Activated CD8-positive, alpha-beta memory T cell treated with anti-CD3 and anti-CD28 coated beads for 4 hours (primary cell): ENCODE measurements around the gene TSPAN11.
"Not testable (repeated sequence)": the region's sequence is repeated elsewhere in the genome, so short reads cannot be mapped to it uniquely, and the experiment has no call there.

Source experiments
- DNase-seq, 2 donors: peaks; one replicate each; pipeline ENCODE4 v3.0.0-alpha.2; 2020; ENCODE audit warnings: low read depth in 2 of 2

TSPAN11 gene

DNA sequence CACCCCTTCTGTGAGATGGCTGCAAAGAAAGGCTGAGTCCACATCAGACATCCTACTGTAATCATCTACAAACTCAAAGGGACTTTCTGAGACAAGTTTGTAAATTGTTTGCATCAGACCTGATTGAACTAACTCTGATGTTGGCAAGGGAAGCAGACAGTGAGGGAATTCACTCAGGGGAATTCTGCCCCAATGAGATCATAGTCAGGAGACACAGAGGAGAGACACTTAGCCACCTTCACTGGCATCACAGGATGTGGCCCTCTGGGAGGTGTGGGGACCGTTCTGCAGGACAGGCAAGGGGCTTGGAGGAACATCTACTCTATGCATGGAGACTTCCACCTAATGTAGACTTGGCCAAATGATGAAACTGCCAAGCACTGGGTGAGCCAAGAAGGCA is 76.5 kb downstream of the TSPAN11 start:
- no peak for DNase-seq

DNA sequence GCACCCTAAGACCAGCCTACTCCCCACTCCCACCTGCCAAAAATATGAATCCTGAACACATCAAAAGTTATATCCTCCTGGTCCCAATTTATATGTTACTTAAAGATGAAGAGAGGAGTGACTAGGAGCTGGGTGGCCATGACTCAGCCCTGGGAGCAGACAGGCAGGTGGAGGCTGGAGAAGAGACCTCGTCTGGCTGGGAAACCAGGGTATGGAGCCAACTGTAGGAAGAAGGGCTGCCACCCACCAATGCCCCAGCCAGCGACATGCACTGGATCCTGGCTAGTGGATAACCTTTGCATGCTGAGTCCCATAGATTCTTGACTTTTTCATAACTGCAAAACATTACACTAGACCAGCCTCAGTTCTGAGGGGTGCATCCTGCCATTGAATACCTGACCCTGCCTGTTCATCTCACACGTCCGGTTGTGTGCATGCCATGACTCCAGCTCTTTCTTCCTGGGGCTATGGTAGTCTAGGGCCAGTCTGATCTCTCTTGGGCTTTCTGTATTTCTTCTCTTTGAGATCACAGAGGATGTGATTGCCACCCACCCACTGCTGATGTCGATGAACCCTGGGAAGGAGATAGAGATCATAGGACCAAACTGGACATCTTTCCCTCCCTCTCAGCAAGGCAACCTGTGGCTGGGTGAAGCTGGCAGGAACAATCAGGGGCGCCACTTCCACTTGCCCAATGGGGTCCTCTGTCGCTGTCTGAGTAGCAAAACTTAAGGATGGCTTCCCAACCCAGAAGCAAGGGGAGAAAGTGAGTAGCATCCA is 77.5 kb downstream of the TSPAN11 start:
- no peak for DNase-seq

DNA sequence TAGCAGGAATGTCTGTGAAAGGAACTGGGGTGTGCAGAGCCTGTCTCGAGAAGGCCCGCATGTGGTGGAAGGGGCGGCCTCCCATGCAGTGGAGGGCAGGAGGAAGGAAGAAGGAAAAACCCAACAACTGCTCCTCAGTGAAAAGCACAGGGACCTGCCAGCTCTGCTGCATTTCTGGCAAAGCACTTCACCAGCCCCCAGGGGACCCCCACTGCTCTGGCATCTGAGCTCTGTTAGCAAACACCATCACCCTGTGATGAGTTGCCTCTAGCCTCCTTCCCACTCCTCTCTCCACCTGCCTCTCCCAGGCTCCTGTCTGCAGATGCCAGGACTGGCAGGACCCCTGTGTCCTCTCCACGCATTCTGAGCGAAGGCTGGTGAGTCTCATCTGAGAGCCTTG is 78.1 kb downstream of the TSPAN11 start:
- DNase-seq: no peak

GRCh38 chr12:31005256-31005943 is 78.9 kb downstream of the TSPAN11 start:
- DNase-seq: no peak

GRCh38 chr12:31005944-31006361 is 79.4 kb downstream of the TSPAN11 start:
- DNase-seq: no peak

- no peak for DNase-seq
Measured at GRCh38 chr12:31006416-31007152, 80.0 kb downstream of the TSPAN11 start.

DNA sequence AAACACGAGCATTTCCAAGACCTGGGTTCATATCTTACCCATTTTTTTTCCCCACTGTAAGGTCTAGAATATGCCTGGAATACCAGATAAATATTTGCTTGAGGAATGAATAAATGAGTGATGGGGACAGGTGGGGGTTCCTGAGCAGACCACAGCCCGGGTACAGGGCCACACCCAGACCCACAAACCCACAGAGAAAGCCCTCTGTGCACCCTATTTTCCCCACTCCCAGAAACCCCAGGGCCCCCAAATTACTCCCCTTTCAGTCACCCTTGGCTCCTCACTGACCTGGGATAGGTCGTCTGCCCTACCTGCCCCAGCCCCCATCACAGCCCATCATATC is 80.6 kb downstream of the TSPAN11 start:
- DNase-seq: no peak

DNA sequence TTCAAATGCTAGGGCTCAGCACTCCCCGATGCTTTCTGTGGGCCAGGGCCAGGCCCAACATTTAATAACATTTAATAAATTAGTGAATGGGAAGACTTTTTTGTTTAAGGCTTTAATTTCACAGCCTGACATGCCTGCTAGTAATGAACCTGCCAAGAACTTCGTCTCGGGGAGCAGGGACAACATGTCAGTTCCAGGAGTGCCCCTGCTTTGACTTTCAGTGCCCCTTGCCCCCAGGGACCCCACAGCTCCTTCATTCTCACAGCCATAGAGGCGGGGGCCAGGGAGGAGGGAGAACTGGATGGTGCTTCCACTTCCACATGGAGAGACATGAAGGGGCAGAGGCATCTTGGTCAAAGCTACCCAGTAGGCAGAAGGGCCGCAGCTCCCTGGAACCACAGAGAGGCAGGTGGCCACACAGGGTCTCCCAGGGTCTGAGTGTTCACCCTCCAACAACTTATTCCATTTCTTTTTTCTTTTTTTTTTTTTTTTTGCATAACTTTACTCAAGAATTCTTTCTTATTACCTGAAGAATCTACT is 81.2 kb downstream of the TSPAN11 start:
- no peak for DNase-seq

DNA sequence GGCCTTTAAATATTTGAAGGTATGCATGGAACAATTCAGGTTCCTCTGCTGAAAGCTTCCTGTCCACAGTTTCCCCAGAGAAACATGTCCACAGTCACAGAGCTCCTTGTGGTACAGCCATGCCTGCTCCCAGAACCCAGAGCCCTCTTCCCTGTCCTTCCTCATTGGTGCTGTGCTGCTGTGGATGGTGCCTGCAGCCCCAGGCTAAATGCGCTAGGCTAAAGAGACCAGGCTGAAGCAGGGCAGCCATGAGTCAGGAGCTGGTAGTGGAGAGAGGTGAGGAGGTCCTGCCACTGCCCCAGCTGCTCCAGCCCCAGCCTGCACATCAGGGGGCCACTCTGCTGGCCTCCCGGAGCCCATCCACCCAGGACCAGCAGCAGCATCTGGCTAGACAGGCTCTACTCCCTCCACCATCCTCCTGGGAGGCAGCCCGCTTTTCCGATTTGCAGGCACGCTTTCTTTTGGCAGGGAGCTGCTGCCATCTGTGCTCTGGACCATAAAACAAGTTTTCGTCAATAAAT is 81.8 kb downstream of the TSPAN11 start:
- no peak for DNase-seq

DNA sequence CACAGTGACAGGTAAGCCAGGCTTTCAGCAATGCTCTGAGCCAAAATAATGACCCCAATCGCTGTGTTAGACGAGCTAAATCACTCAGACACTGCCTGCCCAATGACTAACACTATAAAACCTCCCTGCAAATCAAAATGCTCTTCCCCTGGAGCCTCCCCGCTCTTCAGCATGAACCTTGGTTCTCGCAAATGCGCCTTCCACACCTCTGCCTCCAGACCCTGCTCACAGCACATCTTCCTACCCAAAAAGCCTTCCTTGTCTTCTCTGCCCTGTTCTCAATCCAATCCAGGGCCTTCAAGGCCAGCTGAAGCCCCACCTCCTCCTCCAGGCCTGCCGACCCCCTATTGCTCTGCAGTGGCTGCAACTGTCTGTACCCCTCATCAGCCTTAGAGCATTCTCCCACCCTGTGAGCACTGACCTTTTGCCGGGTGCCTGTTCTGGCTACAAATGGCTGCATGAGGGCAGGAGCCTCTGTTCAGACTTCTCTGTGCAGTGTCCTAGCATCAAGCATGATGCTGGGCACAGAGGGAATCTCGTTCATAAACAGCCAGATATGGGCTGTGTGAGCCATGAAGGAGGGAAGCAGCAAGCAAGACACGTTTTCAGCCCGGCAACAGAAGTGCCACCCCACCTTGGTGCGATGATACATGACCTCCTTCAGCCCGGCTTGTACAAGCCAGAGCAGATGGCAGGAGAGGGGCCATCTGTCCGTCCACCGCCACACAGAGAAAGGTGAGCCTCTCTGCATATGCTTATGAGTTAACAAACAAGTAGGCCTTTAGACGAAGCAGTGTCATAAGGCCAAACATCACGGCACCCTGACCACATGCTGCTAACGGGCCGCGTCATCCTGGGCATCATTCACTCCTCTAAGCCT is 82.7 kb downstream of the TSPAN11 start:
- no peak for DNase-seq

- no peak for DNase-seq
Measured at GRCh38 chr12:31009976-31010375, 83.4 kb downstream of the TSPAN11 start.

DNA sequence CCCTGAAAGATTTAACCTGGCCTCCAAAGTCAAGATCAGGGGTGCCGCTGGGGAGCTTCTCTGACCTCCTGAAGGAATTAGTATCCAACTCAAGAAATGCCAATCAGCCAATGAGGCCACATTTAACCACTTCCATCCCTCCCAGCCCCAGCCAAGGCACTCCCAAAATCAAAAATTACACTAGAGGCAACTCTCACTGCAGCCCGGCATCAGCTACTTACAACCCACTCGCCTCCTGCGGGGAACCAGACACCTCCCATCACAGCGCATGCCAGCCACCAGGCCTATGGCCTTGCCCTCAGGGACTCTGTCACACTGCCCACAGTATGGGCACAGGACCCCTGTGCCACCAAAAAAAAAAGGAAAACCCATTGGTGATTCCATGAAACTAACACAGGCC is 84.8 kb downstream of the TSPAN11 start:
- no peak for DNase-seq

DNA sequence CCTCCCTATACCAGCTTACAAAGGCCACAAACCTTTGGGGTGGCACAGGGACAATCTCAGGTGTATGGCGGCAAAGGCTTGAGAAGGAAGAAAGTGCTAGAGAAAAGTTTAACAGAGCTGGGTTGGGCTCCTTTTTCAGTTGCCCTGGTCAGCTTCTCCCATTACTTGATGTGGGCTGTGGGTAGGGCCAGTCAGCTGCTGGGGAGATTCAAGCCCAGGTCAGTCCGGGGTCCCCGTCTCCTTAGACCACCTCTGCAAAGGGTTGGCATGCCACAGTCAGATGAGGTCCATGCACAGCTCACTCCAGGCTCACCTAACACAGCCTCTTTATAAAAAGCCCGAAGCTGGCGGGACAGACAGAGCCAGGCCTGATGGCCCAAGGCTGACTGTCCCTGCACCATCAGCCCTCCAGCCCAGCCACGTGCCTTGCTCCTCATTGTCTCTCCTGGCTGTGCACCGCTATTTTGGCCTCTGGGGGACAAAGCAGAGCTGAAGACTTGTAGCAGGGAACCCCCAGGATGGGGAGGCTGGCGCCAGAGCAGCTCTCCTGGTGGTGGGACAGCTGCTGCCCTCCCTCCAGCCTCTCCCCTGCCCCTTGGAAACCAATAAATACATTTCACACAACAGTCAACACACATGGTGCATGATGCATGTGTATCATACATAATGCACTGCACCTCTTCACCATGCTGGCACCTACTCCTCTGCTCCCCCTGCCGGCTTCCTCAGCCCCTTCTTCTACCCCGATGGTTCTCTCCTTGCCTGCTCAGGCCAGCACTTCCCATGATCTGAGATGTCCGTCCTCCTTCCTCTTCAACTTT is 85.4 kb downstream of the TSPAN11 start:
- DNase-seq: no peak

- DNase-seq: not testable (repeated sequence)
Measured at GRCh38 chr12:31012567-31012891, 86.0 kb downstream of the TSPAN11 start.

DNA sequence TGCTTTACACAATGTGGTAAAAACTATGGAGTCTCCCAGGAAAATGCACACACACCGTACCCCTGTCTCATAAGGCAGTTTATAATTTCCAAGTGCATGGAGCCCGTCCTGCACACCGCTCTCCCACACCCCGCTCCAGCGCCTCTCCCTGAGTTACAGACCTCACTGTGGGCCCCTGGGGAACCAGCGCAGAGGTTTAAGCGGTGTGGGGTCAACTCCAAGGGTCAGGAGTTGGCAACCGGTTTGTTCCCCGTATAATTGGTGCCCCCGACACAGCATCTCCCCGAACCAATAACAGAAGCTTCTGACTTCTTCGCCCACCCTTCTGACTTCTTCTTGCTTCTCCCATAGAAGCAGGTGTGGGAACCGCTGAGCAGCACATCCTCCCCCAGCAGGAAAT is 88.7 kb downstream of the TSPAN11 start:
- no peak for DNase-seq

DNA sequence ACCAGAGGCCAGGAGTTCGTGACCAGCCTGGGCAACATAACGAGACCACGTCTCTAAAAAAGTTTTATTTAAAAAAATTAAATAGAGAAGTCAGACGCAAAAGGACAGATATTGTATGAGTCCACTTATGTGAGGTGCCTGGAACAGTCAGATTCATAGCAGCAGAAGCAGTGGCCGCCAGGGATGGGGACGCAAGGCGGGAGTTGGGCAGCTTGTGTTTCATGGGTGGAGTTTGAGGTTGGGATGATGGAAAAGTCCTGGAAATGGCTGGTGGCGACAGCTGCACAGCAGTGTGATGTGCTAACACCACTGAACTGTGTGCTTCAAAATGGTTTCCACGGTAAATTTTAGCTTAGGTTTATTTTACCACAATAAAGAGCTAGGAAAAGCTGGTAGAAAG is 89.5 kb downstream of the TSPAN11 start:
- DNase-seq: no peak

DNA sequence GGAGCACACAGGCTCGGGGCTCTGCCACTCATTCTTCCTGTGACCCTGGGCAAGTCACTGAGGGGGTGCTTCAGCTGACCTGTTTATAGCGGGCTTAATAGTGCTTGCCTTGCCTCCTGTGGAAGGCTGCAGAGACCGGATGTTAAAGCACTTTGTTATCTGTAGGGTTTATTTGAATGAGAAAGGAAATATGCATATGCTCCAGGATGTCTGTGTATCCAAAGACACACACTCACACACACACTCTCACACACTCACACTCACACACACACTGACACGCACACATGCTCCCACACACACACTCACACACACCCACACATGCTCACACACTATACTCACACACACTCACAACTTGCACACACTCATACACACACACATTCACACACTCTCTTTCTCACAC is 91.0 kb downstream of the TSPAN11 start:
- DNase-seq: no peak

DNA sequence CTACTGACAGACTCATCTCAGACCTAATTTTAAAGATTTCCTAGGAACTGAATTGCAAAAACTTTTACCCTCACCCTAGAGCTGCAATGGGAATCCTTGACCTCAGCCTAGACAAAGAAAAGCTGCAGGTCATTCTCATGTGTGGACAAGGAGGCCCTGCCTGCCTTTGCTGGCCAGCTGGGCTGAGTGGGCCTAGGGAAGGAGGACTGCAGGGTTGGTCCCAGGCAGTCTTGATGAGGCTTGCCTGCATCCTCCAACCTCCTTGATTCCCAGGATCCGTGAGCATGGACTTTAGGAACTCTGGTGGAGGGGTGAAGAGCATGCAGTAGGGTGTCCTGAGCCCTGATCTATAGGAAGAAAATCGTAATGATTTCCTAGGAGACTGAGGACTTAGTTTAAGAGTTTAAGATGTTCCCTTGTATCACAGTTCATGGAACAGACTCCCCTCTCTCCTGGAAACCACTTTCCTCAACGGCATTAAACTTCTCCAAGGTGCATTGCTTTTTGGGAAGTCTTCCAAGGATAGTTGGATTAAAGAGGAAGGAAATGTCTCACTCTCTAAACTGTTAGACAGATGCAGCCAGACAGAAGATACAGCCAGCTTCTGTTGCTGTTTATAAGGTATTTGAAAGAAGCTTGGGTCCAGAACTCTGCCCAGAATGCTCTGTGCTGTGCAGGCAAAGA is 91.7 kb downstream of the TSPAN11 start:
- DNase-seq: no peak

DNA sequence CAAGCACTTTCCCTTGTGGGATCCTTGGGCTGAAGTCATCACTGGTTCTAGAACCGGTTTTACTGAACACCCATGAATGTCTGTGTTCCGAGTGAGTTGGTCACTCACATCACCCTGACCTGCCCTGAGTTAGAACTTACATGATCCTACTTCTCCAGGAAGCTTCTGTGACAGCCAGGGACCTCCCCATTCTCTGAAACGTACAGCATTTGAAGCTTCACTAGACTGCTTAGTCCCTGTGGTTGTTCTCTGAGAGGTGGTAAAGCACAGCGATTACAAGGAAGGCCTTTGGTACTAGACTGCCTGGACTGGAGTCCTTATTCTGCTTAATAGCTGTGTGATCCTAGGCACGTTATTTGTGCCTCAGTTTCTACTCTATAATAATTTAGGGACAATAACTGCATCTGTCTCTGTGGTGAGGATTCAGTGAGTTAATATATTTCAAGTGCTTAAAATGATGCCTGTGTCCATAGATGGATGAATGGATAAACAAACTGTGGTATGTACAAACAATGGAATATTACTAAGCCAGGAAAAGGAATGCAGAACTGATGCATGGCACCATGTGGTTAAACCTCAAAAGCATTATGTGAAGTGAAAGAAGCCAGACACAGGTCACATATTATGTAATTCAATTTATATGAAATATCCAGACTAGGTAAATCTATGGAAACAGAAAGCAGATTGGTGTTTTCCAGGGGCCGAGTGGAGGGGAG is 92.4 kb downstream of the TSPAN11 start:
- no peak for DNase-seq
